SJSA1 (cell line): ENCODE data around the gene GATD1. TPM values are rescaled to one million over a fixed set of nuclear protein-coding genes. Genes with fewer than 3 reads are reported as not detected.

Experiments used
- DNase-seq, 2 experiments: peaks; one replicate each; pipeline ENCODE4 v3.0.0-alpha.2; 2015 to 2020; ENCODE audit warnings: low spot score in 2 of 2, low read depth in 1 of 2
- H3K27ac ChIP-seq: fragments of 250-450 bp; sonication (Bioruptor Pico); 2 replicates; pipeline ENCODE4 v1.5.1; 2020; ENCODE audit warnings: mild to moderate bottlenecking, moderate library complexity
- H3K27me3 ChIP-seq: fragments of 250-450 bp; sonication (Bioruptor Pico); replicated peaks from 2 replicates; pipeline ENCODE4 v1.5.1; 2020; ENCODE audit warnings: mild to moderate bottlenecking, moderate library complexity
- H3K36me3 ChIP-seq: fragments of 250-450 bp; sonication (Bioruptor Pico); 2 replicates; pipeline ENCODE4 v1.5.1; 2020; ENCODE audit warnings: mild to moderate bottlenecking
- H3K4me1 ChIP-seq: fragments of 250-450 bp; sonication (Bioruptor Pico); replicated peaks from 2 replicates; pipeline ENCODE4 v1.6.1; 2021; ENCODE audit warnings: mild to moderate bottlenecking
- H3K4me3 ChIP-seq: fragments of 250-450 bp; sonication (Bioruptor Pico); 2 replicates; pipeline ENCODE4 v1.5.1; 2020; ENCODE audit warnings: mild to moderate bottlenecking
- H3K9me3 ChIP-seq: fragments of 250-450 bp; sonication (Bioruptor Pico); replicated peaks from 2 replicates; pipeline ENCODE4 v1.5.1; 2020; ENCODE audit warnings: mild to moderate bottlenecking
- total RNA-seq: library from RNA; depleted of rRNA; stranded (reverse); fragments of >200 nt; shearing (Covaris generic); gene quantifications from 2 replicates; pipeline ENCODE4 v1.2.3, GENCODE V29; 2014; rRNA removed

The GATD1 gene
- total RNA-seq, result 7.0 and 12.4 TPM in 2 replicates

GRCh38 chr11:777288-778255 lies at the start of gene GATD1:
Gene GATD1 (minus strand): TSS chr11:777487. CDS start chr11:777462, 25 bp downstream.
- DNase-seq, result peak; percentile 54 to 81
- Histone ChIP-seq H3K4me3 (peak within 1 kb of the TSS; percentile 87), H3K27ac (peak within 1 kb of the TSS; percentile 68), H3K36me3 (peaks cover 6% of the 10 kb centered on the region), H3K4me1 (peaks cover 9% of the 10 kb centered on the region), H3K9me3 (no peaks in the 10 kb centered on the region), H3K27me3 (no peaks in the 10 kb centered on the region)

- Histone ChIP-seq H3K4me1 (peaks cover 18% of the 10 kb centered on the region), H3K27ac (no peak overlapping the region), H3K9me3 (no peaks in the 10 kb centered on the region), H3K27me3 (peaks cover 22% of the 10 kb centered on the region), H3K4me3 (no peak overlapping the region), H3K36me3 (no peaks in the 10 kb centered on the region)
- DNase-seq, result no peak
Observed at GRCh38 chr11:826836-827145, 49.5 kb upstream of the GATD1 start.

- no peak for DNase-seq
- Histone ChIP-seq H3K27ac (no peak overlapping the region), H3K9me3 (no peaks in the 10 kb centered on the region), H3K36me3 (no peaks in the 10 kb centered on the region), H3K27me3 (peaks cover 22% of the 10 kb centered on the region), H3K4me1 (peaks cover 18% of the 10 kb centered on the region), H3K4me3 (no peak overlapping the region)
Observed at GRCh38 chr11:826227-826621, 48.9 kb upstream of the GATD1 start.

- Histone ChIP-seq H3K27me3 (peaks cover 18% of the 10 kb centered on the region), H3K27ac (no peak overlapping the region), H3K4me1 (peaks cover 21% of the 10 kb centered on the region), H3K9me3 (no peaks in the 10 kb centered on the region), H3K4me3 (no peak overlapping the region), H3K36me3 (no peaks in the 10 kb centered on the region)
- DNase-seq, result no peak
Observed at GRCh38 chr11:825366-826226, 48.3 kb upstream of the GATD1 start.

GRCh38 chr11:824942-825341 lies 47.7 kb upstream of the GATD1 start:
- Histone ChIP-seq H3K4me3 (no peak overlapping the region), H3K27ac (no peak overlapping the region), H3K9me3 (no peaks in the 10 kb centered on the region), H3K4me1 (peaks cover 20% of the 10 kb centered on the region), H3K36me3 (no peaks in the 10 kb centered on the region), H3K27me3 (peaks cover 11% of the 10 kb centered on the region)
- no peak for DNase-seq

- H3K4me1 ChIP-seq, result peaks cover 15% of the 10 kb centered on the region
- H3K36me3 ChIP-seq, result no peaks in the 10 kb centered on the region
- peaks cover 6% of the 10 kb centered on the region for H3K27me3 ChIP-seq
- H3K4me3 ChIP-seq, result no peak overlapping the region
- H3K27ac ChIP-seq, result no peak overlapping the region
- H3K9me3 ChIP-seq, result no peaks in the 10 kb centered on the region
- no peak for DNase-seq
Observed at GRCh38 chr11:824292-824880, 47.1 kb upstream of the GATD1 start.

- H3K36me3 ChIP-seq, result no peaks in the 10 kb centered on the region
- no peak overlapping the region for H3K27ac ChIP-seq
- H3K9me3 ChIP-seq, result no peaks in the 10 kb centered on the region
- peaks cover 20% of the 10 kb centered on the region for H3K4me1 ChIP-seq
- no peak overlapping the region for H3K4me3 ChIP-seq
- H3K27me3 ChIP-seq, result no peaks in the 10 kb centered on the region
- no peak for DNase-seq
Observed at GRCh38 chr11:823441-824291, 46.4 kb upstream of the GATD1 start.

- Histone ChIP-seq H3K36me3 (no peaks in the 10 kb centered on the region), H3K27me3 (no peaks in the 10 kb centered on the region), H3K27ac (no peak overlapping the region), H3K4me3 (no peak overlapping the region), H3K9me3 (no peaks in the 10 kb centered on the region), H3K4me1 (peaks cover 22% of the 10 kb centered on the region)
- DNase-seq, result no peak
Observed at GRCh38 chr11:821512-822371, 44.5 kb upstream of the GATD1 start.

GRCh38 chr11:820655-821511 lies 43.6 kb upstream of the GATD1 start:
- H3K4me1 ChIP-seq, result peaks cover 22% of the 10 kb centered on the region
- H3K27ac ChIP-seq, result no peak overlapping the region
- H3K9me3 ChIP-seq, result no peaks in the 10 kb centered on the region
- H3K4me3 ChIP-seq, result peak overlapping the region; percentile 91
- DNase-seq, result no peak
- no peaks in the 10 kb centered on the region for H3K36me3 ChIP-seq
- H3K27me3 ChIP-seq, result no peaks in the 10 kb centered on the region

- H3K36me3 ChIP-seq, result no peaks in the 10 kb centered on the region
Observed at GRCh38 chr11:819943-820649, 42.8 kb upstream of the GATD1 start.

More at GRCh38 chr11:819943-820649, 42.8 kb upstream of the GATD1 start:
- peak in 1 of 2 experiments; percentile 63 for DNase-seq
- peaks cover 22% of the 10 kb centered on the region for H3K4me1 ChIP-seq
- peak overlapping the region; percentile 91 for H3K4me3 ChIP-seq
- H3K27ac ChIP-seq, result no peak overlapping the region
- H3K27me3 ChIP-seq, result no peaks in the 10 kb centered on the region
- H3K9me3 ChIP-seq, result no peaks in the 10 kb centered on the region
